ENCODE measurements around the gene OR2B6. TPM values are rescaled to one million over a fixed set of nuclear protein-coding genes. Genes with fewer than 3 reads are reported as not detected.
"Not testable (repeated sequence)": the region's sequence is repeated elsewhere in the genome, so short reads cannot be mapped to it uniquely, and the experiment has no call there.

OR2B6 gene
- total RNA-seq, 1 experiment from 2014 or later: not detected

GRCh38 chr6:27940766-27941165, 16.3 kb upstream of the OR2B6 start (continued):
- TF ChIP-seq E2F1 (CRISPR knock-in tag; IDR thresholded peaks at IDR 0.05): no peak
- TF ChIP-seq ELF4 (CRISPR knock-in tag; IDR thresholded peaks at IDR 0.05; ENCODE audit: low read depth): no peak
- no peak for TF ChIP-seq IRF1 (CRISPR knock-in tag; IDR thresholded peaks at IDR 0.05)
- TF ChIP-seq ZNF671 (CRISPR knock-in tag; IDR thresholded peaks at IDR 0.05): no peak
- no peak for TF ChIP-seq ZNF138 (CRISPR knock-in tag; conservative IDR thresholded peaks at IDR 0.05)
- no peak for TF ChIP-seq EMX1 (CRISPR knock-in tag; IDR thresholded peaks at IDR 0.05)
- no peak for TF ChIP-seq FOXK1 (CRISPR knock-in tag; IDR thresholded peaks at IDR 0.05)
- TF ChIP-seq ZBTB21 (CRISPR knock-in tag; IDR thresholded peaks at IDR 0.05; ENCODE audit: borderline replicate concordance): no peak
- TF ChIP-seq CBFB (CRISPR knock-in tag; IDR thresholded peaks at IDR 0.05; ENCODE audit: low read depth): no peak

GRCh38 chr6:27943072-27943471, 14.0 kb upstream of the OR2B6 start:
- H3K9me3 Mint-ChIP-seq: not testable (repeated sequence)

GRCh38 chr6:27948237-27948636, 8.8 kb upstream of the OR2B6 start:
- CTCF ChIA-PET: no interaction called here
- H3K36me3 Mint-ChIP-seq: no peaks in the 10 kb centered on the region
- DNase-seq (ENCODE audit: low spot score): no peak
- peaks cover 6% of the 10 kb centered on the region; the same call in 1 of the 2 replicates for H3K27me3 Mint-ChIP-seq (ENCODE audit: low read depth)
- no peak for ATAC-seq
- POLR2A ChIA-PET: no interaction called here
- peaks cover 1% of the 10 kb centered on the region; the same call in 1 of the 2 replicates for H3K4me1 Mint-ChIP-seq
- peaks cover 21% of the 10 kb centered on the region for H3K9me3 Mint-ChIP-seq
- H3K27ac Mint-ChIP-seq: no peak overlapping the region
- H3K4me3 Mint-ChIP-seq: no peak overlapping the region
- TF ChIP-seq ARID4B (CRISPR knock-in tag; IDR thresholded peaks at IDR 0.05; ENCODE audit: borderline replicate concordance) (no peak), ERG (CRISPR knock-in tag; IDR thresholded peaks at IDR 0.05) (no peak), HMGA2 (CRISPR knock-in tag; IDR thresholded peaks at IDR 0.05) (no peak), ZNF138 (CRISPR knock-in tag; conservative IDR thresholded peaks at IDR 0.05) (no peak), MLX (CRISPR knock-in tag; IDR thresholded peaks at IDR 0.05) (no peak), CDX4 (CRISPR knock-in tag; IDR thresholded peaks at IDR 0.05; ENCODE audit: borderline replicate concordance) (no peak), TEAD1 (CRISPR knock-in tag; IDR thresholded peaks at IDR 0.05) (no peak), ZSCAN18 (CRISPR knock-in tag; IDR thresholded peaks at IDR 0.05) (no peak), JAZF1 (CRISPR knock-in tag; IDR thresholded peaks at IDR 0.05) (no peak), IRF1 (CRISPR knock-in tag; IDR thresholded peaks at IDR 0.05) (no peak)
- TF ChIP-seq, protein P1, sequence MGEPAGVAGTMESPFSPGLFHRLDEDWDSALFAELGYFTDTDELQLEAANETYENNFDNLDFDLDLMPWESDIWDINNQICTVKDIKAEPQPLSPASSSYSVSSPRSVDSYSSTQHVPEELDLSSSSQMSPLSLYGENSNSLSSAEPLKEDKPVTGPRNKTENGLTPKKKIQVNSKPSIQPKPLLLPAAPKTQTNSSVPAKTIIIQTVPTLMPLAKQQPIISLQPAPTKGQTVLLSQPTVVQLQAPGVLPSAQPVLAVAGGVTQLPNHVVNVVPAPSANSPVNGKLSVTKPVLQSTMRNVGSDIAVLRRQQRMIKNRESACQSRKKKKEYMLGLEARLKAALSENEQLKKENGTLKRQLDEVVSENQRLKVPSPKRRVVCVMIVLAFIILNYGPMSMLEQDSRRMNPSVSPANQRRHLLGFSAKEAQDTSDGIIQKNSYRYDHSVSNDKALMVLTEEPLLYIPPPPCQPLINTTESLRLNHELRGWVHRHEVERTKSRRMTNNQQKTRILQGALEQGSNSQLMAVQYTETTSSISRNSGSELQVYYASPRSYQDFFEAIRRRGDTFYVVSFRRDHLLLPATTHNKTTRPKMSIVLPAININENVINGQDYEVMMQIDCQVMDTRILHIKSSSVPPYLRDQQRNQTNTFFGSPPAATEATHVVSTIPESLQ (CRISPR knock-in tag; IDR thresholded peaks at IDR 0.05): no peak
- TF ChIP-seq, protein P2, sequence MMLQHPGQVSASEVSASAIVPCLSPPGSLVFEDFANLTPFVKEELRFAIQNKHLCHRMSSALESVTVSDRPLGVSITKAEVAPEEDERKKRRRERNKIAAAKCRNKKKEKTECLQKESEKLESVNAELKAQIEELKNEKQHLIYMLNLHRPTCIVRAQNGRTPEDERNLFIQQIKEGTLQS (CRISPR knock-in tag; conservative IDR thresholded peaks at IDR 0.05): no peak

More at GRCh38 chr6:27943072-27943471, 14.0 kb upstream of the OR2B6 start:
- H3K4me3 Mint-ChIP-seq: peak overlapping the region; percentile 47
- ATAC-seq; H3K27ac Mint-ChIP-seq; H3K36me3 Mint-ChIP-seq; H3K27me3 Mint-ChIP-seq (ENCODE audit: low read depth); CTCF ChIA-PET; POLR2A ChIA-PET: not testable (repeated sequence)
- H3K4me1 Mint-ChIP-seq: peaks cover 11% of the 10 kb centered on the region
- DNase-seq (ENCODE audit: low spot score): peak; percentile 15
